ENCODE measurements around the gene BMPER.

BMPER gene

GRCh38 chr7:34191162-34191561, 285.8 kb downstream of the BMPER start:
- DNase-seq: no peak

DNA sequence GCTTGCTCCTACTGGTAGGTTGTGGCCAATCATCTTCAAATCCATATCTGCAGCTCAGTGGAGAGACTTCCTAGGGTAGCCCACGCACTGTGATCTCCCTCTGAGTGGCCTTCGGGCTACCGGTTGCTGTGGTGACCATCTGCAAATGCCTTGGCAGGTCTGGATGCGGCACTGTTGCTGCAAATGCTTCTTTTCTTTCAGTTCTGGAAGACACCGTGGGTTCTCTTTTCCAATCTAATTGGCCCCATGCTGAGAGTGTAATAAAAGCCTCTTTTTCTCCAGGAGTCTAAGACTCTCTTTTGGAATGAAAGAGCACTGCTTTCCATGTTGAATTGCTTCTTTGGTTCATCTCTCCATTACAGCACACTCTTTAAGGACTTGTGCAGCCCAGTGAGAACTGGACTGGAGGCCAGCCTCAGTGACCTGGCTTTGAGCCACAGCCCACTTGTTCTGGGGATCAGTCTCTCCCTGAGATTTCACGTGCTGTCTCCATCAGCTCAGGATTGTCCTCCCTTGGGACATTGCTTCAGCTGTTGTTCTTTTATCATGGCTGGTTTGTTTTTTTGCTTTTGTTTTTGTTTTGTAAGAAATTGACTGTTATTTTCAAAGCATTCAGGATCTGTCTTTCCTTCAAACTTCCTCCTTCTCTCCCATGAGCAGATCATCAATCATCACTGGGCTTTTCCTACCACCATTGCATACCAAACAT, 286.6 kb downstream of the BMPER start:
- DNase-seq: no peak

GRCh38 chr7:34192906-34193305, 287.6 kb downstream of the BMPER start:
- no peak for DNase-seq

DNA sequence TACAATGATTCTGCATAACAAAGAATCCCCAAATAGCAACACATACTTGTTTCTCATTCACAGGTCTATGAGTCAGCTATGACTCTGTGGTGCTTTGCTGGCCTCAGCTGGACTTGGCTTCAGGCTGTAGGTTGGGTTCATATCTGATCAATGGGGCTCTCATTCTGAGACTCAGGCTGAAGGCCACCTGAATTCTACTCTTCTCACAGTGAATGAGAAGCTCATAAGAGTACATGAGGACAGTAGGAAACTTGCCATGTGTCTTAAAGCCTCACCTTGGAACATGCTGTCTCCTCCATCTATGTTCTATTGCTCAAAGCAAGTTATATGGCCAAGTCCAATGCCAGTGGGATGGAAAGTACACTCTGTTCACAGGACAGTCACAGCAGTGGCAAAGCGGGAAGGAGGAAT, 292.9 kb downstream of the BMPER start:
- no peak for DNase-seq
